ENCODE results near the gene CNTN4.

CNTN4 gene

GRCh38 chr3:3064297-3064696 is 965.6 kb downstream of the CNTN4 start:
- no peak for DNase-seq (ENCODE audit: low read depth)

- DNase-seq (ENCODE audit: low read depth) = no peak
Measured at GRCh38 chr3:3065876-3066275, 967.2 kb downstream of the CNTN4 start.

GRCh38 chr3:3066378-3066777 is 967.7 kb downstream of the CNTN4 start:
- DNase-seq (ENCODE audit: low read depth) = no peak

- no peak for DNase-seq (ENCODE audit: low read depth)
Measured at GRCh38 chr3:3066910-3067309, 968.2 kb downstream of the CNTN4 start.

- DNase-seq (ENCODE audit: low read depth) = no peak
Measured at GRCh38 chr3:3068358-3068881, 969.8 kb downstream of the CNTN4 start.

GRCh38 chr3:3069723-3070122 is 971.1 kb downstream of the CNTN4 start:
- no peak for DNase-seq (ENCODE audit: low read depth)

GRCh38 chr3:3071136-3071535 is 972.5 kb downstream of the CNTN4 start:
- DNase-seq (ENCODE audit: low read depth) = no peak

GRCh38 chr3:3074551-3075257 is 976.0 kb downstream of the CNTN4 start:
- no peak for DNase-seq (ENCODE audit: low read depth)

- DNase-seq (ENCODE audit: low read depth) = no peak
Measured at GRCh38 chr3:3080309-3080708, 981.6 kb downstream of the CNTN4 start.

- no peak for DNase-seq (ENCODE audit: low read depth)
Measured at GRCh38 chr3:3081381-3082233, 982.9 kb downstream of the CNTN4 start.

- no peak for DNase-seq (ENCODE audit: low read depth)
Measured at GRCh38 chr3:3082234-3082924, 983.7 kb downstream of the CNTN4 start.

- DNase-seq (ENCODE audit: low read depth) = no peak
Measured at GRCh38 chr3:3084890-3085289, 986.2 kb downstream of the CNTN4 start.

GRCh38 chr3:3085782-3086181 is 987.1 kb downstream of the CNTN4 start:
- no peak for DNase-seq (ENCODE audit: low read depth)

- DNase-seq (ENCODE audit: low read depth) = no peak
Measured at GRCh38 chr3:3086239-3086638, 987.6 kb downstream of the CNTN4 start.

- no peak for DNase-seq (ENCODE audit: low read depth)
Measured at GRCh38 chr3:3087279-3087678, 988.6 kb downstream of the CNTN4 start.

GRCh38 chr3:3087716-3088465 is 989.2 kb downstream of the CNTN4 start:
- no peak for DNase-seq (ENCODE audit: low read depth)

- DNase-seq (ENCODE audit: low read depth) = no peak
Measured at GRCh38 chr3:3089017-3089416, 990.4 kb downstream of the CNTN4 start.

GRCh38 chr3:3097958-3098357 is 999.3 kb downstream of the CNTN4 start:
- DNase-seq (ENCODE audit: low read depth) = no peak

- no peak for DNase-seq (ENCODE audit: low read depth)
Measured at GRCh38 chr3:3101660-3102458, 1003.2 kb downstream of the CNTN4 start.

GRCh38 chr3:3102751-3103150 is 1004.1 kb downstream of the CNTN4 start:
- DNase-seq (ENCODE audit: low read depth) = no peak

- DNase-seq (ENCODE audit: low read depth) = no peak
Measured at GRCh38 chr3:3105246-3105645, 1006.6 kb downstream of the CNTN4 start.

All from activated T-helper 1 cell treated with Interleukin-2 at 50 U/mL for 16 hours (primary cell).